Hematopoietic multipotent progenitor cell treated with erythropoietin and hydrocortisone succinate and interleukin-3 and kit ligand, for 4 days (in vitro differentiated cells): Measurements from ENCODE around the gene ITSN1.

ENCODE experiments used
- DNase-seq: peaks from one replicate; pipeline ENCODE4 v3.0.0-alpha.2; 2015

ITSN1 gene

GRCh38 chr21:33817138-33817537 lies 174.8 kb downstream of the ITSN1 start:
- DNase-seq = no peak

DNA sequence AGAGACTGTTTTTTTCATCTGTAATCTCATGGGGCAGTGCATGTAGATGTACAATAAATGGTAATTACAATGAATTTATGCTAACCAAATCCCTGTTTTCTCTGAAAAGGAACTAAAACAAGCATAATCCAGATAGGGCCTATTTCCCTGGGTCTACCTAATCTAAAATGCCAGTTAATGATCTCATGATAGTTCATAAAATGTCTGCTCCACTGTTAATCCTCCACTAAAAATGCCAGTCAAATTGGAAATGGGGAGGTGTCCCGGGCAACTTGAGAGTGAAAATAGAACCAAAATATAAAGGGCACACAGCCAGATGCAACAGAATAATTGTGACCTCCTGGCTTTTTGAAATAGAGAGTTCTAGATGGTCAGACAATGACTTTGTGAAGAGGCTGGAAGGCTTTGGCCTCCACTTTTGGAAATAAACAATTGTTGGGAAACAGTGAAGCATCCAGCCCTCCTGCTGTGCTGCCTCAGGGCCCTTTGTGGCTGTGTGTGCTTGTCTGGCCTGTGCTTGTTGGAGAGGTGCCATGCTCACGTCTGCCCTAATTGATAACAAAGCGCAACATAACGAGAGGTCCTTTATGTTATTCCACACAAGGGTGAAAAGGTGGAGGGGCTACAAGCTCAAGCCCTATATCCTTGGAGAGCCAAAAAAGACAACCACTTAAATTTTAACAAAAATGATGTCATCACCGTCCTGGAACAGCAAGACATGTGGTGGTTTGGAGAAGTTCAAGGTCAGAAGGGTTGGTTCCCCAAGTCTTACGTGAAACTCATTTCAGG lies 175.6 kb downstream of the ITSN1 start:
- peak; percentile 73 for DNase-seq

- no peak for DNase-seq
These were observed 178.0 kb downstream of the ITSN1 start for GRCh38 chr21:33820230-33820770.

- no peak for DNase-seq
These were observed 178.5 kb downstream of the ITSN1 start for GRCh38 chr21:33820798-33821197.

DNA sequence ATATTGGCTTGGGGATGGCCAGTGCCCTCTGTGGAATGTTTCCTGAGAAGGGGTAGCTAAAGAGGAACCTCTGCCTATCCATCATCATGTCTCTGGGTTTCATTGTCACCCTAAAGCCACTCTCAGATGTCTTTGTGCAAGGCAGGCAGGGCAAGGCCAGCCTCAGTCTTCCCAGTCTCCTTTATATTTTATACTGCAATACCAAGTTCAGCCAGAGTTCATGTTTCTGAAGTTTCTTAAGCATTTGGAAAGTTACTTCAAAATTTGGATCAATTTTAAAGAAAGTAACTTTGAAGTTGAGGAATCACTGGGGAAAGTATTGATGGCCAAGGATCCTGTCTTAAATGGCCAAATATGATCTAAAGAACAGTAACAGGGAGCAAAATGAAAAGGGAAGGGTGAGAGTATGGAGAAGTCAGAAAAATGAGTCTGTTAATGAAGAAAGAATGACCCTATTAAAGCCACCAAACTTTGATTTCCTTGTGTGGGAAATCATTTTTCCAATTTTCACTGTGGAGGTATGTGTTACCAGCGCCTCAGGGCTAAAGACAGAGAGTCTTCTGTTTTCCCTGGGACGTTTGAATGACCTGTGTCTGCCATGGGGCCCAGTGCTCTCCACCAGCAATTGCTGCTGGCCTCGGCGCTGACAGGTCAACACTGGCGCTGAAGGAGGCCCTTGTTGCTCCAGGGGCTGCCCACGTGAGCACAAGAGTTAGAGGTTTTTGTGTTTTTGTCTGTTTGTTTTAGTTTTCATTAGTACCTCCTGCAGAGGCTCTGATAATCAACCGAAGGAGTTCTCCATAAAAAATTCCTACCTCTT lies 179.4 kb downstream of the ITSN1 start:
- peak; percentile 10 for DNase-seq

DNA sequence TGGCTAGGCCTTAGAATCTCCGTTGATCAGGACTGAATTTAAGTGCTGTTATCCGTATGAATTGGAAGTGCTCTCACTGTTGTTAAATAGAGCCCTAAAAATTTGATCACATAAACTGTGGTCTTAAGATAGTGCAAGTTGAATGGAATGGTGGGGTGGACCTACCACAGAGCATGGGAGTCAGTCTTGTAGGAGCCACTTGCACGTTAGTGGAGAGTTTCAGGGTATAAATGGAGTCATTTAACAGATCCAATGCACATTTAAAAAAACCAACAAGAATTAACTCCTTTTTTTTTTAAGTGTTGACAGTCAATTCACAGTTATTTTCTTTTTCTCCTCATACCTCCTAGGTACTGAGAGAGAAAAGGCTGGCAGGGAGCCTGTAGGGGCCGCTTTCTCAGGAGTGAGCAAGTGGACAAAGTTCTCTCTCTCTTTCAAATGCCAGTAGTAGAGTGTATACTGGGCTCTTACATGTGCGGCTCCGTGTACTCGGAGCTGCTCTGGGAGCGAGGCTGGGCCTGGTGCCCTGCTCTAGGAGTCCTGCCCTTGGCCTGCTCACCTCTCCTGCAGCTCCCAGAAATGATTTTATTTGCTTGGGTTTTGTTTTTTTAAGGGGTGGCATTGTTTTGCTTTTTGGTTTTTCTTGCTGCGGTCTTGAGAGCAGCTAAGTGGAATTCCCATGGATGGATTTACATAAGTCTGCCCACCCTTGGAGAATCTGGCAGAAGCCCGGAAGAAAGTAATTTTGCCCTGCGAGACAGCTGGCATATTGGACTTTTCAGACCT lies 182.0 kb downstream of the ITSN1 start:
- DNase-seq = no peak

DNA sequence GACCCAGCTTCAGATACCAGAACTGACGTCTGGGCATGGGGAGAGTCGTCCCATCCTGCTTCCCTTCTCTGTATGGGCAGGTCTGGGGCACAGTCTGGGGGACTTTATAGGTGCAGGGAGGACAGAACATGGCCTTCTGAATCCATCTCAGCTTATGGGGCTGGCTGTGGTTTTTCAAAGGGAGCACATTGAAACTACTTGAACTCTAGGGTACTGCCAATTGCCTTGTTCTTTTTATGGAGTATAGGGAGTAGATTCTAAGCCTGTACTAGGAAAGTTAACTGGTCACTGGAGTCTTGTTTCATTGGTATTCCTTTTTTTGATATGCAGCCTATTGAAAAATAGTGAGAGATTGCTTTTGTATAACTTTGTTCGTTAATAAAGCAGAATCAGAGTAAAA lies 183.1 kb downstream of the ITSN1 start:
- no peak for DNase-seq

DNA sequence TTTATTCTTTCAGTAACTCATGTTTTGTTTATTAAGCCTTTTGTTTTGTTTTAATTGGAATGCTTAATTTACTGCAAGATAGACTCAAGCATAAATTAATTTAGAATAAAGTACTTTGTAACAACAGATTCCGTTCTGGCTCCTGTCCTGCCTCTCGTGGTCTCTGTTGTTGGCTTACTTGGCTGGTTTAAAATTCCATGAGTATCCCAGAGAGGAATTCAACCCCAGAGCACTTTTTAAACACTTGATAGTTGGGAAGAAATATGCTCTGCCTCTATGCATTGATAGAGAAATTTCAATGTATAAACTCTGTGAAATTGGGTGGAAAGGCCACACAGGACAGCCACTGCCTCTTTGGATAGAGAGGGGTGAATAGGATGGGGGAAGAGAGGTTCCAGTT lies 183.6 kb downstream of the ITSN1 start:
- no peak for DNase-seq

GRCh38 chr21:33828083-33828482 lies 185.8 kb downstream of the ITSN1 start:
- no peak for DNase-seq

- DNase-seq = no peak
These were observed 186.3 kb downstream of the ITSN1 start for GRCh38 chr21:33828577-33828976.

DNA sequence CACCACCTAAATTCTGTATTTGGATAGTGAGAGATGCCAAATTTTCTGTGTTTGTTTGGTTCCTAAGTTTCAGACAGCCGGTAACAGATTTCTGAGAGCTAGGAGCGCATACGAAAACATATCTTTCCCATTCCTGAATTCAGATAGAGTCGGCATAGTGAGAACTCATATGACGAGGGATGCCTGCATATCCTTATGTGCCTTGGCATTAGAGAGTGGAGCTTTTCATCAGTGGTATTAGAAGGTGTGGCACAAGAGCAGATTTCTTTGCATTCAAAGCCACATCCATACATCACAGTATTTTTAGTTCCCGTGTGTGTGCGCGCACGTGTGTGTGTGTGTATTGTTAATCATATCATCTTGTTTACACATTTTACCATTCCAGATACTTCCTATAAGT lies 187.5 kb downstream of the ITSN1 start:
- no peak for DNase-seq

- DNase-seq = no peak
These were observed 189.8 kb downstream of the ITSN1 start for GRCh38 chr21:33831962-33832659.

DNA sequence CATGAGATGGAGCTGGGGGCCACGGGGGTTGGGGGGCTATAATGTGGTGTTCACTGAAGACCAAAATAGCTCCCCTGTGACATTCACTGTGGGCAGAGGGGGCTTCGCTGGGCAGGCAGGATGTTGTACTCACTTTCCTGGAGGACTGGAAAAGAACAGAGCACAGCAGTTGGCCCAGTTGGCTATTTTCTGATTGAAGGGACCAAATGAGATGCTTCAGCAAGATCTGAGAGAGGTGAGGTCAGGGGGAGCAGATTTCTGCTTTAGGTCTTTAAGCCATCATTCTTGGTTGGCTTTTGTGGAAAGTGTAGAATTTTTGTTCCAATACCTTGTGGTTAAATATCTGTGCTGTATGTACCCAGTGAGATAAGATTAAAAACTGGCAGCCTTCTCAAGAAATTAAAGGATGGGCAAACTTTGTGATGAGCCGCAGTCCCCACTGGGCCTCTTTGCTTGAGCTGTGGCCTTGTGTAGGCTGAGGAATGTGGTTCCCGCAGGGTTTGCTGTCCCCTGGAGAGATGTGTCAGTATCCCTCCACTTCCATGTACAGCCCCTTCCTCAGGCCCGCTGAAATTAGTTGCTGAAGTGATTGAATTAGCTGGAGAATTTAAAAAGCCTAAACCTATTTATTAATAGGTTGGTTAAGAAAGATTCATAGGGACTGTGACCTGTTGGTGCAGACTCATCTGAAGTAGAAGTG lies 192.7 kb downstream of the ITSN1 start:
- peak; percentile 15 for DNase-seq

- no peak for DNase-seq
These were observed 193.6 kb downstream of the ITSN1 start for GRCh38 chr21:33835920-33836319.

DNA sequence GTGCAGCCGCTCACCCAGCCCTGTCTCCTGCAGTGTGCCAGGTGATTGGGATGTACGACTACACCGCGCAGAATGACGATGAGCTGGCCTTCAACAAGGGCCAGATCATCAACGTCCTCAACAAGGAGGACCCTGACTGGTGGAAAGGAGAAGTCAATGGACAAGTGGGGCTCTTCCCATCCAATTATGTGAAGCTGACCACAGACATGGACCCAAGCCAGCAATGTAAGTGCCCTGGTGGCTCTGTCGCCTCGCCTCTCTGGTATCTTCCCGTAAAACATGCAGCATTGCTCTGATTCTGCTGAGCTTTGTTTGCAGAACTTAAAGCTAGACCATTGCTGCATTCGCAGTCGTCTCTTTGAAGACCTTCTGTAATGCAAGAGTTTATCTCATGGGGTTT lies 194.1 kb downstream of the ITSN1 start:
- DNase-seq = peak; percentile 25

- peak; percentile 15 for DNase-seq
These were observed 196.9 kb downstream of the ITSN1 start for GRCh38 chr21:33839167-33839716.

GRCh38 chr21:33839806-33840205 lies 197.5 kb downstream of the ITSN1 start:
- DNase-seq = no peak

- DNase-seq = no peak
These were observed 198.5 kb downstream of the ITSN1 start for GRCh38 chr21:33840771-33841170.

DNA sequence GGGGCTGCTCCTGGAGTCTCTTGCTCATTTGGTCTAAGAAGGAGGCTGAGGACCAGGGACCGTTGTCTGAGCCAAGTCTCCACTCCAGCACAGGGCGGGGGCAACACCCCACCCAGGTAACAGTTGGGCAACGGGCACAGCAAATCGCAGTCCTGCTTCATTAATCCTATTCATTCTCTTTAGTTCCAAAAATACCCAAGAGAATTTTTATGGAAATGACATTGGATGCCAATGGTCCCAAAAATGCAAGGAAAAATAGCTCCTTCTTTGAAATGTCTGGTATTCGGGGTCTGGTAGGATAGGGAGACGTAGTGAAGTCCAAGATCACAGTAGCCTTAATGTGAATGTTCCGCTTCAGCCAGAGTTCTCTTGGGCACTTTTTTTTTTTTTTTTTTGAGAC lies 199.3 kb downstream of the ITSN1 start:
- DNase-seq = no peak

- no peak for DNase-seq
These were observed 200.9 kb downstream of the ITSN1 start for GRCh38 chr21:33843216-33843615.

- DNase-seq = no peak
These were observed 202.0 kb downstream of the ITSN1 start for GRCh38 chr21:33844104-33844889.
